ENCODE data around the gene ACER3.

DNA sequence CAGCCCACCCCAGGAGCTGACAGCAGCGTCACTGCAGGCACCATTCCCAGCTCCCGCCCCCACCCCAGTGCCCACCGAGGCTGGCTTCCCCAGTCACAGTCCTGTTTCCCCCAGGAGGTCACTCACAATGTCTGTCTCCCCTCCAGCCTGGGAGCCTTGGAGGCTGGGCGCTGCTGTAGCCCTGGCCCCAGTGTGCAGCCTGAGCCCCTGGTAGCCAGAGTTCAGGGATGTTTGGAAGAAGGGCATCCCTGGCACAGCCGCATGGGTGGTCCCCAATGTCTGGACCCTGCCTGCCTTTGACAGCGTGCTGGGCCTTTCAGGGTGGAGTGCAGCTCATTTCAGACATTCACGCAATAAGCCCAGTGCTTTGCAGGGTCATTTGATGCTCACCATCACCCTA, 210.4 kb downstream of the ACER3 start:
- TF ChIP-seq CTCF (IDR thresholded peaks at IDR 0.05; ENCODE audit: poor library complexity, severe bottlenecking) = no peak
- TF ChIP-seq TAF1 (IDR thresholded peaks at IDR 0.05; ENCODE audit: low read depth) = no peak
- TF ChIP-seq, protein P1, sequence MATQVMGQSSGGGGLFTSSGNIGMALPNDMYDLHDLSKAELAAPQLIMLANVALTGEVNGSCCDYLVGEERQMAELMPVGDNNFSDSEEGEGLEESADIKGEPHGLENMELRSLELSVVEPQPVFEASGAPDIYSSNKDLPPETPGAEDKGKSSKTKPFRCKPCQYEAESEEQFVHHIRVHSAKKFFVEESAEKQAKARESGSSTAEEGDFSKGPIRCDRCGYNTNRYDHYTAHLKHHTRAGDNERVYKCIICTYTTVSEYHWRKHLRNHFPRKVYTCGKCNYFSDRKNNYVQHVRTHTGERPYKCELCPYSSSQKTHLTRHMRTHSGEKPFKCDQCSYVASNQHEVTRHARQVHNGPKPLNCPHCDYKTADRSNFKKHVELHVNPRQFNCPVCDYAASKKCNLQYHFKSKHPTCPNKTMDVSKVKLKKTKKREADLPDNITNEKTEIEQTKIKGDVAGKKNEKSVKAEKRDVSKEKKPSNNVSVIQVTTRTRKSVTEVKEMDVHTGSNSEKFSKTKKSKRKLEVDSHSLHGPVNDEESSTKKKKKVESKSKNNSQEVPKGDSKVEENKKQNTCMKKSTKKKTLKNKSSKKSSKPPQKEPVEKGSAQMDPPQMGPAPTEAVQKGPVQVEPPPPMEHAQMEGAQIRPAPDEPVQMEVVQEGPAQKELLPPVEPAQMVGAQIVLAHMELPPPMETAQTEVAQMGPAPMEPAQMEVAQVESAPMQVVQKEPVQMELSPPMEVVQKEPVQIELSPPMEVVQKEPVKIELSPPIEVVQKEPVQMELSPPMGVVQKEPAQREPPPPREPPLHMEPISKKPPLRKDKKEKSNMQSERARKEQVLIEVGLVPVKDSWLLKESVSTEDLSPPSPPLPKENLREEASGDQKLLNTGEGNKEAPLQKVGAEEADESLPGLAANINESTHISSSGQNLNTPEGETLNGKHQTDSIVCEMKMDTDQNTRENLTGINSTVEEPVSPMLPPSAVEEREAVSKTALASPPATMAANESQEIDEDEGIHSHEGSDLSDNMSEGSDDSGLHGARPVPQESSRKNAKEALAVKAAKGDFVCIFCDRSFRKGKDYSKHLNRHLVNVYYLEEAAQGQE (IDR thresholded peaks at IDR 0.05; ENCODE audit: borderline replicate concordance) = no peak
- TF ChIP-seq EP300 (conservative IDR thresholded peaks at IDR 0.05; ENCODE audit: poor library complexity, severe bottlenecking) = no peak
